Measurements from ENCODE around the gene UHRF2. TPM values are rescaled to one million over a fixed set of nuclear protein-coding genes. Genes with fewer than 3 reads are reported as not detected.
"Not testable (repeated sequence)": the region's sequence is repeated elsewhere in the genome, so short reads cannot be mapped to it uniquely, and the experiment has no call there.

UHRF2 gene
- total RNA-seq, 1 donor from 2014 or later, result 53.8 TPM

- H3K9ac ChIP-seq (ENCODE audit: low read depth in 1 of 3, low read length in 3 of 3), result no peak overlapping the region
Observed at GRCh38 chr9:6512085-6512657, 99.2 kb downstream of the UHRF2 start.

GRCh38 chr9:6522263-6522662 is 109.3 kb downstream of the UHRF2 start:
- Histone ChIP-seq H3K36me3 (ENCODE audit: control insufficient read depth in 3 of 3, insufficient read depth in 3 of 3, low read length in 3 of 3) (peaks cover 0 to 2% (median 1%) of the 10 kb centered on the region in 3 donors), H3K9ac (ENCODE audit: low read depth in 1 of 3, low read length in 3 of 3) (no peak overlapping the region), H3K27me3 (ENCODE audit: control insufficient read depth in 3 of 3, insufficient read depth in 3 of 3, low read length in 3 of 3) (no peaks in the 10 kb centered on the region), H3K9me3 (ENCODE audit: control insufficient read depth in 3 of 3, low read length in 3 of 3) (peaks cover 0 to 3% (median 0%) of the 10 kb centered on the region in 3 donors), H3K4me1 (ENCODE audit: control insufficient read depth in 3 of 3, insufficient read depth in 3 of 3, low read length in 3 of 3) (no peaks in the 10 kb centered on the region), H3K27ac (ENCODE audit: low read depth, low read length) (no peak overlapping the region), H3K4me3 (ENCODE audit: low read length in 3 of 3) (no peak overlapping the region)

More at GRCh38 chr9:6512085-6512657, 99.2 kb downstream of the UHRF2 start:
- peaks cover 0 to 6% (median 0%) of the 10 kb centered on the region in 3 donors for H3K36me3 ChIP-seq (ENCODE audit: control insufficient read depth in 3 of 3, insufficient read depth in 3 of 3, low read length in 3 of 3)
- H3K27me3 ChIP-seq (ENCODE audit: control insufficient read depth in 3 of 3, insufficient read depth in 3 of 3, low read length in 3 of 3), result no peaks in the 10 kb centered on the region
- H3K4me1 ChIP-seq (ENCODE audit: control insufficient read depth in 3 of 3, insufficient read depth in 3 of 3, low read length in 3 of 3), result no peaks in the 10 kb centered on the region
- H3K27ac ChIP-seq (ENCODE audit: low read depth, low read length), result no peak overlapping the region
- H3K9me3 ChIP-seq (ENCODE audit: control insufficient read depth in 3 of 3, low read length in 3 of 3), result no peaks in the 10 kb centered on the region
- no peak overlapping the region for H3K4me3 ChIP-seq (ENCODE audit: low read length in 3 of 3)

DNA sequence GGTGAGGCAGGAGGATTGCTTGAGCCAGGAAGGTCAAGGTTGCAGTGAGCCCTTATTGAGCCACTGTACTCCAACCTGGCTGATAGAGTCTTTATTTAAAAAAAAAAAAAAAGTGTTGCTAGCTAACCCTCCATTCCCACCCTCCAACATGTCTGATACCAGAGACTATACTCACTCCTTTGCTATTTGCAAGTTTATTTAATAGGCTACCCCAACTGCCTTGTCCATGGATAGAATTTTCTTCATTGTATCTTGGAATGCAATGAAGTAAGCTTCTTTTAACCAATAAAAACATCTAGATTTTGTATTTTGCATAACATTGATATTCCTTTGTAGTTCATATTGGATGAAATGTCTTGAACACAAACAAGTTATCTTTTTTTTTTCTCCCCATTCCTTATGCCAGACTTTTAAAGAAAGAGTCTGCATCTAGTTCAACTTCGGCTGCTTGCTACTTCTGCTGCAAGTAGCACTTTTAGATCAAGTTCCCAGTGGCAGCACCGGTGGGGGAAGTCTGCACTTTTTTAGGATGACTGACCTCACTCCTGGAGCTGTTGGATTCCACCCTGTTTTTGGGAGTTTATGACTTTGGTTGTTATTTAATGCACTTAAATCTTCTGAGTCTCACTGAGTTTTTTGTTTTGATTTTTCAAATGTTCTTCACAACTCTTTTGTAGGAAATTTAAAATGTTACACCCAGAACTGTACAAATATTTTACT is 112.5 kb downstream of the UHRF2 start:
- no peak overlapping the region for H3K9ac ChIP-seq (ENCODE audit: low read depth in 1 of 3, low read length in 3 of 3)
- H3K4me3 ChIP-seq (ENCODE audit: low read length in 3 of 3), result no peak overlapping the region
- no peaks in the 10 kb centered on the region for H3K27me3 ChIP-seq (ENCODE audit: control insufficient read depth in 3 of 3, insufficient read depth in 3 of 3, low read length in 3 of 3)
- peaks cover 0 to 2% (median 0%) of the 10 kb centered on the region in 3 donors for H3K36me3 ChIP-seq (ENCODE audit: control insufficient read depth in 3 of 3, insufficient read depth in 3 of 3, low read length in 3 of 3)
- H3K27ac ChIP-seq (ENCODE audit: low read depth, low read length), result no peak overlapping the region
- no peaks in the 10 kb centered on the region for H3K4me1 ChIP-seq (ENCODE audit: control insufficient read depth in 3 of 3, insufficient read depth in 3 of 3, low read length in 3 of 3)
- H3K9me3 ChIP-seq (ENCODE audit: control insufficient read depth in 3 of 3, low read length in 3 of 3), result peaks cover 0 to 3% (median 0%) of the 10 kb centered on the region in 3 donors

GRCh38 chr9:6535594-6535993 is 122.6 kb downstream of the UHRF2 start:
- no peaks in the 10 kb centered on the region for H3K9me3 ChIP-seq (ENCODE audit: control insufficient read depth in 3 of 3, low read length in 3 of 3)
- H3K27me3 ChIP-seq (ENCODE audit: control insufficient read depth in 3 of 3, insufficient read depth in 3 of 3, low read length in 3 of 3), result no peaks in the 10 kb centered on the region
- no peaks in the 10 kb centered on the region for H3K36me3 ChIP-seq (ENCODE audit: control insufficient read depth in 3 of 3, insufficient read depth in 3 of 3, low read length in 3 of 3)
- no peak overlapping the region for H3K4me3 ChIP-seq (ENCODE audit: low read length in 3 of 3)
- H3K27ac ChIP-seq (ENCODE audit: low read depth, low read length), result no peak overlapping the region
- no peak overlapping the region for H3K9ac ChIP-seq (ENCODE audit: low read depth in 1 of 3, low read length in 3 of 3)
- H3K4me1 ChIP-seq (ENCODE audit: control insufficient read depth in 3 of 3, insufficient read depth in 3 of 3, low read length in 3 of 3), result no peaks in the 10 kb centered on the region

DNA sequence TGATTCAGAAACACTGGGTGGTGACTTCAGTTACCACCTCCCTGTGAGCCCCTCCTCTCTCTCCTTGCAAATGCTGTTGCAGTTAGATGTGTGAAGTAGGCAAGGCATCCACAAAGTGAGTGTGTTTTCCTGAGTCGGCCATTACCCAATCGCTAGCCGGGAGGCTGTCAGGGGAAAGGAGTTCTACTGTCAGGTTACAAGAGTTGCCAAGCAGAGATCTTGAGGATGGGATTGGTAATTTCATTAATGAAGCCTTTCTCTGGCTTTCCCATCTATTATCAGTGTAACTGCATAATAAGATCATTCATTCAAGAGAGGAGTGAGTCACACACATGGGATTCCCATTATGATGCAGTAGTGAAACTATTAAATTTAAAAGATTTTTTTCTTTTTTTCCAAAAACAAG is 125.7 kb downstream of the UHRF2 start:
- Histone ChIP-seq H3K9me3 (ENCODE audit: control insufficient read depth in 3 of 3, low read length in 3 of 3) (no peaks in the 10 kb centered on the region), H3K9ac (ENCODE audit: low read depth in 1 of 3, low read length in 3 of 3) (no peak overlapping the region), H3K27ac (ENCODE audit: low read depth, low read length) (no peak overlapping the region), H3K4me3 (ENCODE audit: low read length in 3 of 3) (no peak overlapping the region), H3K36me3 (ENCODE audit: control insufficient read depth in 3 of 3, insufficient read depth in 3 of 3, low read length in 3 of 3) (no peaks in the 10 kb centered on the region), H3K27me3 (ENCODE audit: control insufficient read depth in 3 of 3, insufficient read depth in 3 of 3, low read length in 3 of 3) (no peaks in the 10 kb centered on the region), H3K4me1 (ENCODE audit: control insufficient read depth in 3 of 3, insufficient read depth in 3 of 3, low read length in 3 of 3) (no peaks in the 10 kb centered on the region)

GRCh38 chr9:6542617-6543016 is 129.6 kb downstream of the UHRF2 start:
- H3K4me3 ChIP-seq (ENCODE audit: low read length in 3 of 3); H3K27me3 ChIP-seq (ENCODE audit: control insufficient read depth in 3 of 3, insufficient read depth in 3 of 3, low read length in 3 of 3): not testable (repeated sequence)

DNA sequence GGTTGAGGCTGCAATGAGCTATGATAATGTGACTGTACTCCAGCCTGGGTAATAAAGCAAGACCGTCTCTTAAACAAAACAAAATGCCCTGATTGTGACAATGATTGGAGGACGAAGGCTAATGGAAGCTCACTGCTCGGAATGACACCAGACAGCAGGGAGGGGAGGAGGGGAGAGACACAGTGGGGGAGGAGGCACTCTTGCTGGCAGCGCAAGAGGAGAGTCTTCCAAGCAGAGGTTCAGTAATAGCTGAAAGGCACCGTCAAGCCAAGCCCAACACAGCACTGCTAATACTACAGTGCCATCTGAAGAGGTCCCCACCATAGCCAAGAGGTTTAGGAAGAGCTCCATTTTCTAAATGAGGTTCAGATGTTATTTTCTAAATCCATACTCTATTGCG is 130.2 kb downstream of the UHRF2 start:
- Histone ChIP-seq H3K9me3 (ENCODE audit: control insufficient read depth in 3 of 3, low read length in 3 of 3) (no peaks in the 10 kb centered on the region), H3K4me1 (ENCODE audit: control insufficient read depth in 3 of 3, insufficient read depth in 3 of 3, low read length in 3 of 3) (no peaks in the 10 kb centered on the region)

More at GRCh38 chr9:6542617-6543016, 129.6 kb downstream of the UHRF2 start:
- H3K9ac ChIP-seq (ENCODE audit: low read depth in 1 of 3, low read length in 3 of 3); H3K27ac ChIP-seq (ENCODE audit: low read depth, low read length); H3K4me1 ChIP-seq (ENCODE audit: control insufficient read depth in 3 of 3, insufficient read depth in 3 of 3, low read length in 3 of 3); H3K9me3 ChIP-seq (ENCODE audit: control insufficient read depth in 3 of 3, low read length in 3 of 3); H3K36me3 ChIP-seq (ENCODE audit: control insufficient read depth in 3 of 3, insufficient read depth in 3 of 3, low read length in 3 of 3): not testable (repeated sequence)

DNA sequence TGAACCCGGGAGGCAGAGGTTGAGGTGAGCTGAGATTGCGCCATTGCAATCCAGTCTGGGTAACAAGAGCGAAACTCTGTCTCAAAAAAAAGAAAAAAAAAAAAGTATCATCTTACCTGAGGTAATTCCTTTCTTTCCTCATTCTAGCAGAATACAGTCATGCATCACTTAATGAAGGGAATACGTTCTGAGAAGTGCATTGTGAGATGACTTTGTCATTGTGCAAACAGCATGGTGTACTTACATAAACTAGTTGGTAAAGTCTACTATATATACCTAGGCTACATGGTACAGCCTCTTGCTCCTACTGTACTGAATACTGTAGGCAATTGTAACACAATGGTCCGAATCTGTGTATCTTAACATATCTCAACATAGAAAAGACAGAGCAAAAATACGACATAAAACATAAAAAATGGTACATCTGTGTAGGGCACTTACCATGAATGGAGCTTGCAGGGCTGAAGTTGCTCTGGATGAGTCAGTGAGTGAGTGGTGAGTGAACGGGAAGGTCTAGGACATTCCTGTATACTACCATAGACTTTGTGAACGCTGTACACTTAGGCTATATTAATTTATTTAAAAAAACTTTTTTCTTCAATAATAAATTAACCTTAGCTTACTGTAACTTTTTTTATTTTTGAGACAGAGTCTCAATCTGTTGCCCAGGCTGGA is 132.2 kb downstream of the UHRF2 start:
- Histone ChIP-seq H3K36me3 (ENCODE audit: control insufficient read depth in 3 of 3, insufficient read depth in 3 of 3, low read length in 3 of 3) (no peaks in the 10 kb centered on the region), H3K27ac (ENCODE audit: low read depth, low read length) (no peak overlapping the region), H3K9ac (ENCODE audit: low read depth in 1 of 3, low read length in 3 of 3) (no peak overlapping the region), H3K4me1 (ENCODE audit: control insufficient read depth in 3 of 3, insufficient read depth in 3 of 3, low read length in 3 of 3) (no peaks in the 10 kb centered on the region), H3K4me3 (ENCODE audit: low read length in 3 of 3) (no peak overlapping the region), H3K9me3 (ENCODE audit: control insufficient read depth in 3 of 3, low read length in 3 of 3) (no peaks in the 10 kb centered on the region), H3K27me3 (ENCODE audit: control insufficient read depth in 3 of 3, insufficient read depth in 3 of 3, low read length in 3 of 3) (no peaks in the 10 kb centered on the region)

More for the DNA sequence above, 130.2 kb downstream of the UHRF2 start:
- Histone ChIP-seq H3K27me3 (ENCODE audit: control insufficient read depth in 3 of 3, insufficient read depth in 3 of 3, low read length in 3 of 3) (no peaks in the 10 kb centered on the region), H3K9ac (ENCODE audit: low read depth in 1 of 3, low read length in 3 of 3) (no peak overlapping the region), H3K4me3 (ENCODE audit: low read length in 3 of 3) (no peak overlapping the region), H3K36me3 (ENCODE audit: control insufficient read depth in 3 of 3, insufficient read depth in 3 of 3, low read length in 3 of 3) (no peaks in the 10 kb centered on the region), H3K27ac (ENCODE audit: low read depth, low read length) (no peak overlapping the region)

DNA sequence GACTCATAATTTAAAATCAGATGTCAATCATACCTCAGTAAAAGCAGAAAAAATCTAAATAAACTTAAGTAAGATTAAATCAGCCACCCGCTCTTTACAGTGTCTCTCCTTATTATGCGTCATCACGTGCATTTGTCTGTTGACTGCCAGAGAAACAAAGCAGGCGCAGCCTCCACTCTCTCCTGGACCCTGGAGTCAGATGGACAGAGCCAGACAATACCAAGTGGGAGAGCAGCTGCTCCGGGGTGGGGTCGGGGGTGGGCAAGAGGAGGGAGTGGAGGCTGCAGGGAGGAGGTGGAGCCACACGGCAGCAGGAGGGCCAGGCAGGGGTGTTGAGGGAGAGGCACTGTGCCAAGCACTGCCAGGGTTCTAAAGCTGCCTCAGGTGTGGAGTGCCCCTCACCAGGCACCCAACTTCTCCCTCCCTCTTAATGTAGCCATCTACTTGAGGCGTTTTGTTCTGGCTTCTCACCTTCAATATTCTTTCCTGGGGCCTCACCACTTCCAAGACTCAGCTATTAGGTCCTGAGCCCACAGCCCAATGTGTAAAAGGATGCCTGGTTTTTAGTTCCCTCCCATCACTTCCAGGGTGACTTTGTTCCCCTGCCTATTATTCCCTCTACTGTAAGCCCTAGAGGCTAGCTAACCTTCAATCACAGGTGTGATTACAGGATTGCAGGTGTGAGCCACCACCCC is 136.3 kb downstream of the UHRF2 start:
- no peaks in the 10 kb centered on the region for H3K27me3 ChIP-seq (ENCODE audit: control insufficient read depth in 3 of 3, insufficient read depth in 3 of 3, low read length in 3 of 3)
- H3K9me3 ChIP-seq (ENCODE audit: control insufficient read depth in 3 of 3, low read length in 3 of 3), result no peaks in the 10 kb centered on the region
- no peak overlapping the region for H3K27ac ChIP-seq (ENCODE audit: low read depth, low read length)
- H3K4me1 ChIP-seq (ENCODE audit: control insufficient read depth in 3 of 3, insufficient read depth in 3 of 3, low read length in 3 of 3), result no peaks in the 10 kb centered on the region
- H3K9ac ChIP-seq (ENCODE audit: low read depth in 1 of 3, low read length in 3 of 3), result no peak overlapping the region
- no peaks in the 10 kb centered on the region for H3K36me3 ChIP-seq (ENCODE audit: control insufficient read depth in 3 of 3, insufficient read depth in 3 of 3, low read length in 3 of 3)
- no peak overlapping the region for H3K4me3 ChIP-seq (ENCODE audit: low read length in 3 of 3)
